ENCODE data around the gene ASB7. TPM values are rescaled to one million over a fixed set of nuclear protein-coding genes. Genes with fewer than 3 reads are reported as not detected.

Gene ASB7
- polyA plus RNA-seq, 1 donor from 2014 or later: 16.5 TPM

DNA sequence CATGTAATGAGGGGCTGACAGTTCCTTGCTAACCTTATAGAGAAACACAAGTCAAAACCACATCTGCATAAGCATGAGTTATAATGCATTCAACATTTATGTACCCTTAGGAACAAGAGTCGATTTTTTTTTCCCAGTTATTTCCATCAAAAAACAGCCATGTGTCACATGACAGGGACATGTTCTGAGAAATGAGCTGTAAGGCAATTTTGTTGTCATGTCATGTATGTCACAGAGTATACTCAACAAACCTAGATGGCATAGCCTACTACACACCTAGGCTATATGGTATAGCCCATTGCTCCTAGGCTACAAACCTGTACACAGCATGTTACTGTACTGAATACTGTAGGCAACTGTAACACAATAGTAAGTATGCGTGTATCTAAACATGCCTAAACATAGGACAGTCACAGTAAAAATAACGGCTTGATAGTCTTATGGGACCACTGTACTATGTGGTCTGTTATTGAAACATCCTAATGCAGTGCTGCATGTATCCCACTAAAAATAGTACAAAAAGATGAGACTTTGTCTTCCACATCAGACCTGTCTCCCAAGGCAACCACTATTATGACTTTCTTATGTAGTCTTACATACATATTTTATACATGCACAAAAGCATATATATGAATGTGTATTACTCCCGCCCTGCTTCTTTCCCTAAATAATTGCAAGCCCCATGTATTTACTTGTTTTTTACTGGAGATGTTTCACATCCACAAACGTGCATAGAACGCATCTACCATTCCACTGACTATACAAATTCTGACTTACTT is 35.4 kb upstream of the ASB7 start:
- Histone ChIP-seq H4K20me1 (ENCODE audit: insufficient read depth) (no peaks in the 10 kb centered on the region), H3K36me3 (ENCODE audit: insufficient read depth, low read length) (no peaks in the 10 kb centered on the region), H3K9ac (ENCODE audit: low read length) (peak overlapping the region; percentile 3), H3F3A (ENCODE audit: insufficient read depth, low read length, poor library complexity, severe bottlenecking) (peaks cover 4% of the 10 kb centered on the region), H3K79me2 (replicated peaks; ENCODE audit: insufficient read depth, low read length) (no peaks in the 10 kb centered on the region), H3K27ac (ENCODE audit: low read length) (peak overlapping the region; percentile 85), H3K4me3 (ENCODE audit: low read length) (peak overlapping the region; percentile 48), H2AFZ (ENCODE audit: low read depth, low read length) (no peak overlapping the region), H3K9me3 (ENCODE audit: low read length) (no peaks in the 10 kb centered on the region), H3K27me3 (ENCODE audit: insufficient read depth, low read depth, low read length) (no peaks in the 10 kb centered on the region), H3K9me2 (ENCODE audit: insufficient read depth, low read length) (no peaks in the 10 kb centered on the region), H3K4me2 (ENCODE audit: low read length) (peak overlapping the region; percentile 18)
- TF ChIP-seq, protein P1, sequence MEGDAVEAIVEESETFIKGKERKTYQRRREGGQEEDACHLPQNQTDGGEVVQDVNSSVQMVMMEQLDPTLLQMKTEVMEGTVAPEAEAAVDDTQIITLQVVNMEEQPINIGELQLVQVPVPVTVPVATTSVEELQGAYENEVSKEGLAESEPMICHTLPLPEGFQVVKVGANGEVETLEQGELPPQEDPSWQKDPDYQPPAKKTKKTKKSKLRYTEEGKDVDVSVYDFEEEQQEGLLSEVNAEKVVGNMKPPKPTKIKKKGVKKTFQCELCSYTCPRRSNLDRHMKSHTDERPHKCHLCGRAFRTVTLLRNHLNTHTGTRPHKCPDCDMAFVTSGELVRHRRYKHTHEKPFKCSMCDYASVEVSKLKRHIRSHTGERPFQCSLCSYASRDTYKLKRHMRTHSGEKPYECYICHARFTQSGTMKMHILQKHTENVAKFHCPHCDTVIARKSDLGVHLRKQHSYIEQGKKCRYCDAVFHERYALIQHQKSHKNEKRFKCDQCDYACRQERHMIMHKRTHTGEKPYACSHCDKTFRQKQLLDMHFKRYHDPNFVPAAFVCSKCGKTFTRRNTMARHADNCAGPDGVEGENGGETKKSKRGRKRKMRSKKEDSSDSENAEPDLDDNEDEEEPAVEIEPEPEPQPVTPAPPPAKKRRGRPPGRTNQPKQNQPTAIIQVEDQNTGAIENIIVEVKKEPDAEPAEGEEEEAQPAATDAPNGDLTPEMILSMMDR (IDR thresholded peaks at IDR 0.05; ENCODE audit: poor library complexity, severe bottlenecking): no peak
- TF ChIP-seq POLR2AphosphoS5 (IDR thresholded peaks at IDR 0.05): peak; percentile 70
- TF ChIP-seq EP300 (conservative IDR thresholded peaks at IDR 0.05; ENCODE audit: poor library complexity, severe bottlenecking): peak; percentile 95

GRCh38 chr15:100569391-100569790 is 33.0 kb upstream of the ASB7 start:
- no peak overlapping the region for H3K27ac ChIP-seq (ENCODE audit: low read length)
- no peaks in the 10 kb centered on the region for H3K9me2 ChIP-seq (ENCODE audit: insufficient read depth, low read length)
- H3K9ac ChIP-seq (ENCODE audit: low read length): no peak overlapping the region
- no peaks in the 10 kb centered on the region for H4K20me1 ChIP-seq (ENCODE audit: insufficient read depth)
- H3K4me2 ChIP-seq (ENCODE audit: low read length): no peak overlapping the region
- H3K79me2 ChIP-seq (replicated peaks; ENCODE audit: insufficient read depth, low read length): no peaks in the 10 kb centered on the region
- H3K27me3 ChIP-seq (ENCODE audit: insufficient read depth, low read depth, low read length): no peaks in the 10 kb centered on the region
- no peak overlapping the region for H2AFZ ChIP-seq (ENCODE audit: low read depth, low read length)
- no peak overlapping the region for H3K4me3 ChIP-seq (ENCODE audit: low read length)
- H3K36me3 ChIP-seq (ENCODE audit: insufficient read depth, low read length): no peaks in the 10 kb centered on the region
- TF ChIP-seq SMC3 (conservative IDR thresholded peaks at IDR 0.05; ENCODE audit: poor library complexity) (no peak), EP300 (conservative IDR thresholded peaks at IDR 0.05; ENCODE audit: poor library complexity, severe bottlenecking) (no peak), POLR2AphosphoS5 (IDR thresholded peaks at IDR 0.05) (no peak), MXI1 (conservative IDR thresholded peaks at IDR 0.05; ENCODE audit: poor library complexity, severe bottlenecking) (no peak), TAF1 (IDR thresholded peaks at IDR 0.05; ENCODE audit: low read depth) (no peak), REST (IDR thresholded peaks at IDR 0.05; ENCODE audit: borderline replicate concordance) (no peak), EZH2 (IDR thresholded peaks at IDR 0.05; ENCODE audit: borderline replicate concordance, insufficient read depth, low read length, poor library complexity, severe bottlenecking) (no peak), RAD21 (conservative IDR thresholded peaks at IDR 0.05) (no peak)
- TF ChIP-seq, protein P1 (IDR thresholded peaks at IDR 0.05; ENCODE audit: poor library complexity, severe bottlenecking): no peak
- no peaks in the 10 kb centered on the region for H3K9me3 ChIP-seq (ENCODE audit: low read length)
- H3F3A ChIP-seq (ENCODE audit: insufficient read depth, low read length, poor library complexity, severe bottlenecking): peaks cover 4% of the 10 kb centered on the region

Measured in neural cell (in vitro differentiated cells).